AG09319 (cell line): ENCODE results near the gene FGGY.

Experiments used
- DNase-seq: peaks from one replicate; pipeline ENCODE4 v3.0.0-alpha.2; 2010; ENCODE audit warnings: low read depth; ENCODE audit errors: extremely low read depth
- TF ChIP-seq, protein P1 (sequence below): IDR thresholded peaks from 2 replicates; pipeline ENCODE4 v1.5.1; 2011; ENCODE audit warnings: low read depth, mild to moderate bottlenecking, inconsistent platforms, low read length, moderate library complexity

FGGY gene

DNA sequence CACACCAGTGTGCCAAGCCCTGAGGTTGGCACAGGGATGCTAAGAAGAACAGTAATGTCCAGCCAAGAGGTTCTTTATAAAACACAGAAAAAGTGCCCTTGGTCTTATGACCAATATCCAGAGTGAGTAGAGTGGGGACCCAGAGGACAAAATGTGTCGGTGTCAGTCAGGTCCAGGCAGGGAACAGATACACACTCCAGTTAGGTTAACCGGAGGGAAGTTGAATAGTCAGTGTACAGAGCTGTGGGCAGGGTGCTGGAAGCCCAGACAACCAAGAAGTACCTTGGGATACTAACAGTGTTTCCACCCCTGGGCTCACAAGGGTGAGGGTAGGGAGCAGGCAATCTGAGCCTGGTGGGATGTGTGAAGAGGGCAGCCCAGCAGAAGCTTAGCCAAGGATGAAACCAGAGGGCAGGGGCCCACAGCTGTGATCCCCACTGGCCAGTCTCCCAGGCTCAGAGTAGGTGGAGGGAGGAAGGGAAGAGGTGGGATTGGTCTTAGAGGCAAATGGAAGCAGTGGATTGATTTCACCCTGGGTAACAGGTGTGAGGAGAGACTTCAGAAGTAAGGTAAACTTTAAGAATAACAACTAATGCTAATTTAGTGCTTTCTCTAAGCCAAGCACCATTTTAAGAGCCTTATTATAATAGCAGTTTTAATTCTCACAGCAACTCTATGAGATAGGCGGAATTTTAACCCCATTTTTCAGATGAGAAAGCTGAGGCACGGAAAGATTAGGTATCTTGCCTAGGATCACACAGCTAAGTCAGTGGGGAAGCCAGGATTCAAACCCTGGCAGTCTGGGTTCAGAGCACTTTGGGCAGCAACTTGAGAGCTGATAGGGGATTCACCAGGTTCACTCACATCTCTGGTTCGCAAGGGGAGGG lies 374.4 kb downstream of the FGGY start:
- TF ChIP-seq, protein P1, sequence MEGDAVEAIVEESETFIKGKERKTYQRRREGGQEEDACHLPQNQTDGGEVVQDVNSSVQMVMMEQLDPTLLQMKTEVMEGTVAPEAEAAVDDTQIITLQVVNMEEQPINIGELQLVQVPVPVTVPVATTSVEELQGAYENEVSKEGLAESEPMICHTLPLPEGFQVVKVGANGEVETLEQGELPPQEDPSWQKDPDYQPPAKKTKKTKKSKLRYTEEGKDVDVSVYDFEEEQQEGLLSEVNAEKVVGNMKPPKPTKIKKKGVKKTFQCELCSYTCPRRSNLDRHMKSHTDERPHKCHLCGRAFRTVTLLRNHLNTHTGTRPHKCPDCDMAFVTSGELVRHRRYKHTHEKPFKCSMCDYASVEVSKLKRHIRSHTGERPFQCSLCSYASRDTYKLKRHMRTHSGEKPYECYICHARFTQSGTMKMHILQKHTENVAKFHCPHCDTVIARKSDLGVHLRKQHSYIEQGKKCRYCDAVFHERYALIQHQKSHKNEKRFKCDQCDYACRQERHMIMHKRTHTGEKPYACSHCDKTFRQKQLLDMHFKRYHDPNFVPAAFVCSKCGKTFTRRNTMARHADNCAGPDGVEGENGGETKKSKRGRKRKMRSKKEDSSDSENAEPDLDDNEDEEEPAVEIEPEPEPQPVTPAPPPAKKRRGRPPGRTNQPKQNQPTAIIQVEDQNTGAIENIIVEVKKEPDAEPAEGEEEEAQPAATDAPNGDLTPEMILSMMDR = no peak
- no peak for DNase-seq

DNA sequence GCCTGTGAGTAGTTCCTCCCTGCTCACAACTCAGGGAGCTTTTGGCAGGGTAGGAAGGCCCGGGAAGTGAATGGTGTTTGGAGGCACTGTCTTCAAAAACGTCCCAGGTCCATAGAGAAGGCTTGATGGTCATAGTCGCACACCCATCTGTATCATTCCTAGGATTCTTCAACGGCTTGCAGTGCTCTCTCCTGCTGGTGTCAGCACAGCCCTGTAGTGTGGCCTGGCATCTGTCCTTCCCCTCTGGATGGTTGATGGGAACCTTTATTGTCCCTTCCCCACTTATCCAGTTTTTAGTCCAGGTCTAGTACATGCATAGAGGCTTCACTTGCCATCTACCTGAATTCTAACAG lies 375.0 kb downstream of the FGGY start:
- TF ChIP-seq, protein P1 = no peak
- DNase-seq = no peak

DNA sequence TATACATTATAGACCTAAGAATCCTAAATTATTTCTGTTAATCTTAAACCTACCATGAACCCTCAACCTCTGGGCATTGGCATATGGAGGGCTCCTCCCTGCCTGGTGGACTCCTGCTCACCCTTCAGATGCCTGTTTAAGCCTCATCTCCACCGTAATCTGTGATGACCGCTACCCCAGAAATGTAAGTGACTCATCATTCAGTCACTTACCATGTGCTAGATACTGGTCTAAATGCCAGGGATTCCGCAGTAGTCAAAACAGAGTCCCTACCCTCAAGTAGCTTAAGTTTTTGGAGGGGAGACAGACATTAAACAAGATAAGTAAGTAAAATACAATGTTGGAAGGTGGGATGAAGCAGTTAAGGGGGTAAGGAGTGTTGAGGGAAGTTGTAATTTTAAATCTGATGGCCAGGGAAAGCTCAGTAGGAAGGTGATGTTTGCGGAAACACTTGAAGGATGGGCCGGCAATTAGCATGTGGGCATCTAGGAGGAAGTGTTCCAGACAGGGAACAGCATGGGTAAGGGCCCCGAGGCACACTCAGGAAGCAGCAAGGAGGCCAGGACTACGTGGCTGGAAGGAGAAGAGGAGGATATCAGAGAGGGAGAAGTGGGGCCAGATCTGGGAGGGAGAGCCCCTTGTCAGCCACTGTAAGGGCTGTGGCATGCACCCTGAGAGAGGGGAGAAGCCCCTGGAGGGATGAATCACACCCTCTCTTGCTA lies 376.1 kb downstream of the FGGY start:
- TF ChIP-seq, protein P1 = no peak
- DNase-seq = no peak

DNA sequence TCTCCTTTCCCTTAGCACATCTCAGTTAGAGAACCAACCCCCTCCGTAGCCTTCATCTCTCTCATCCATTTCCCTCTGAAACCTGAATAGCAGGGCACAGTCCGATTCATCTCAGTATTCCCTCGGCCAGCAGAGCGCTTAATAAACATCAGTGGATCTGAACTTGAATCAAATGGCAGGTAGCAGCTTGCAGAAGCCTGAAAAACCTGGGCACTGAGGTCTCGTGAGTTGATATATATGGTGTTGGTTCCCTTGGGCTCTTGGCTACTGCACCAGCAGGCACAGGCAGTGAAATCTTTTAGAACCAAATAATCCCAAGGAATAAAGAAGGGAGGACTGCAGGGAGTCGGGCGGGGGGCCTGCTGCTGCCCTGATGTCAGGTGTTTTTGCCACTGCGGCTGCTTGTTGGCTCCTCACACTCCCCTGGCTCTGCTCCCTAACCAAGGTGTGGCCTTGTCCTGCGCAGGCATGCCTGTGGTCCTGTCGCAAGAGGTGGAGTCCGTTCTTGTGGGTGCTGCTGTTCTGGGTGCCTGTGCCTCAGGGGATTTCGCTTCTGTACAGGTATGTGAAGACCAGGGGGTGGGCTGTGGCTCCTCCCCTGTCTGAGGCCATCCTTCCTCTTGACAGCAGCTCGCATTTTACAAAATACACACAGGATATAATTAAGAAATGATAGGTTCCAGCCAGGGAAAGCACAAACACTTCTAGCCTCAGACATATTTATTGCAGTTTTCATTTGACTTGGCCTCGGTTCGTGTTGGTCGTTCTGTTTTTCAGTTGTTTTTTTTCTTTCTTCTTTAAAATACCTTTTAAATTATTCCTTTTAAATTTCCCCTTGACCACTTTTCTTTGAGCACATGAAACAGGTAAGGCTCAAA lies 376.9 kb downstream of the FGGY start:
- DNase-seq = no peak
- TF ChIP-seq, protein P1 = no peak

DNA sequence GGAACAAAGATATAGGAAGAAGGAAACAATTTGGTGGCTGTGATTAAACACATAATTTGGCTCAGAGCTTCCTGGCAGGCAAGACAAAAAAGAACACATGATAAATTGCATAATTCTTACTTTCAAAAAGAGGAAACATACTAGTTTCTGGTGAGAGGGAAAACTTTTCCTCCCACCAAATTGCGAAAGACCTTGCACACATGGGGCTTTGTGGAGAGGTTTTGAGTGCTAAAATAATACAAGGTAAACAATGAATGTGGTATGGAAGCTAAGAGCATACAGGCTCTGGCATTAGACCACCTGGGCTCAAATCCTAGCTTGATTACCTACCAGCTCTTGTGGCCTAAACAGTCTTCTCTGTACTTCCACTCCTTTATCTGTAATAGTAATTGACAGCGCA lies 377.7 kb downstream of the FGGY start:
- TF ChIP-seq, protein P1 = no peak
- no peak for DNase-seq

DNA sequence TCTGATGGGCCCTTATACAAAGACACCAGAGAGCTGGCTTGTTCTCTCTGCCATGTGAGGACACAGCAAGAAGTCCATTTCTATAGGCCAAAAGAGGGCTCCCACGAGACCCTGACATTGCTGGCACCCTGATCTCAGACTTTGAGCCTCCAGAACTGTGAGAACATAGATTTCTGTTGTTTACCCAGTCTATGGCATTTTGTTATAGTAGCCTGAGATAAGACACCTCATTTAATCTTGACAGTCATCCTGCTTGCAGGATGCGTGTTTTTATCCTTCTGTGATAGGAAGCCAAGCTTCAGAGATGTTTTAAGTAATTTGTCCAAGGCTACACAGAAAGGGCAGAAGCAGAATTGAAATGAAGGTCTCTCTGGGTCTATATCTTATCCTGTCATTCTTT lies 379.0 kb downstream of the FGGY start:
- TF ChIP-seq, protein P1 = no peak
- no peak for DNase-seq
